ENCODE data around the gene RAX.
A peak's percentile ranks its signal among the peaks of the same experiment; 100 is the strongest.

Gene RAX

GRCh38 chr18:59272891-59273758 is at the start of gene RAX:
Gene RAX, minus strand, starts transcription at chr18:59273454. Its CDS starts 248 bp downstream, at chr18:59273206.
- peak; percentile 47 for DNase-seq (ENCODE audit: low spot score)

GRCh38 chr18:59318460-59319050 is 45.3 kb upstream of the RAX start, which contains the start of gene CPLX4:
Gene CPLX4, minus strand, starts transcription at chr18:59318649. Its CDS starts 187 bp downstream, at chr18:59318462.
- DNase-seq (ENCODE audit: low spot score): no peak

GRCh38 chr18:59311631-59312030 is 38.4 kb upstream of the RAX start:
- DNase-seq (ENCODE audit: low spot score): no peak

DNA sequence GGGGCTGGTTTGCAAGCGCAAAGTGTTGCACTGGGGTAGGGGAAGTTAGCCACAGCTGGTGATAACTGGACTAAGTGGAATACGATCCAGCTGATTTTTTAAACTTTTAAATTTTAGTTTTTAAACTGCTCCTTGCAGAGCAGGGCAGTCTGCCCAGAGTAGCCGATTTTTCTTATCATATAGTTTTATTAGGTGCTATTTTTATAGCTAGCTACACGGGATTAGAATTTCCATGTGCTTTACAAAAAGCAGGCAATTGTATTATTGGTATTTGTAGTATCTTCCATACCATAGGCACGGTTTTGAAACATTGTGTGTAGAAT is 35.6 kb upstream of the RAX start:
- DNase-seq (ENCODE audit: low spot score): no peak

- DNase-seq (ENCODE audit: low spot score): peak; percentile 90
Observed at GRCh38 chr18:59308248-59308937, 35.1 kb upstream of the RAX start.

GRCh38 chr18:59306640-59307039 is 33.4 kb upstream of the RAX start:
- DNase-seq (ENCODE audit: low spot score): no peak

DNA sequence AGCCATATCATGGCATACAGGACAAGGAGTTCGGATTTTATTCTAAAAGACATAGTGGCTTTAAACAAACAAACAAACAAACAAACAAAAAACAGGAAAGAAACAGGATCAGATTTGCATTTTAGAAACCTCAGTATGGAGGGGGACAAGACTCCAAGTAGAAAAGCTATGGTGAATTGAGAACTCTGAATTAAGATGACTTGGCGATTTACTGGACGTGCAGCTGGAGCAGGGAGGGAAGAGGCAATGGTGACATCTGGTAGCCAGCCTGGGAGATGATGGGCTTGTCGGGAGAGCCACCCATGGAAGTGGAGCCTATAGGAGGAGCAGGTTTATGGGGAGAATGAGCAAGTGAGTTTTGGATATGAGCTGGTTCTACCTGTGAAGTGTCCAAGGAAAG is 32.0 kb upstream of the RAX start:
- no peak for DNase-seq (ENCODE audit: low spot score)

- DNase-seq (ENCODE audit: low spot score): no peak
Observed at GRCh38 chr18:59303656-59304195, 30.5 kb upstream of the RAX start.

DNA sequence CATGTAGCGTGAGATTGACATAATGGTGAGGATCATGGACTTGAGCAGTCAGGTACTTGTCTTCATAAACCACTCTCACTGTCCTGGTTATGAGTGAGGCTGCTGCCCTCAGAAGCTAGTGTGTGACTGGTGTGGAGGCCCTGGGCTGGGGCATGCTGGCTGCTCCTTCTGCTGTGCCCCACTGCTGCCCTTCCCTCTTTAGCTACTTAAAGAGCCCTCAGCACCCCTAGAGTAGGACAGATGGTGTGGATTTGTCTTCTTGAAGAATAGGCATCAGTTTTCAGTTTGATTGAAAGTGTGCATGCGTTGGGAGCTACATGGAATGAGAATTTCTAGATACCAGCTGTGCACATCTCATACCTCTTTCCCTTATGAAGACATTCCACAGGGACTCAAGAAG is 29.8 kb upstream of the RAX start:
- no peak for DNase-seq (ENCODE audit: low spot score)

GRCh38 chr18:59301929-59302328 is 28.7 kb upstream of the RAX start:
- no peak for DNase-seq (ENCODE audit: low spot score)

GRCh38 chr18:59300676-59301285 is 27.5 kb upstream of the RAX start:
- DNase-seq (ENCODE audit: low spot score): no peak

DNA sequence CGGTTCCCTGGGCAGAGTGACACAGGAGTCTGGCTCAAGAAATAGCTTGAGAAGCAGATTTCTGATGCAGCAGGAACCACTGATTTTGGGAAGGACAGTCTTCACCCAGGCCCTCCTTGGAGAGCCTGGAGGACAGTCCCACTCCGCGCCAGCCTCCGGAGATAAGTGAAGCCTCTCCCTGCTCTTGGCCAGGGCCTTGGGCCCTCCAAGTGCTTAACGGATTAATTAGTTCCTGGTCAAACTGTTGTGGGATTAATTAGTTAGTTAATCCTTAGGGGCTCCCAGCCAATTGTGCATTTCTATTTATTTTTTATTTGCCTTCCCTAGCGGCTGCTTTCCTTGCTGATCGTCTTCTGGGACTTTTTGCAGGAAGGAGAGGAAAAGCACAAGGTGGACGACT is 25.6 kb upstream of the RAX start:
- no peak for DNase-seq (ENCODE audit: low spot score)

DNA sequence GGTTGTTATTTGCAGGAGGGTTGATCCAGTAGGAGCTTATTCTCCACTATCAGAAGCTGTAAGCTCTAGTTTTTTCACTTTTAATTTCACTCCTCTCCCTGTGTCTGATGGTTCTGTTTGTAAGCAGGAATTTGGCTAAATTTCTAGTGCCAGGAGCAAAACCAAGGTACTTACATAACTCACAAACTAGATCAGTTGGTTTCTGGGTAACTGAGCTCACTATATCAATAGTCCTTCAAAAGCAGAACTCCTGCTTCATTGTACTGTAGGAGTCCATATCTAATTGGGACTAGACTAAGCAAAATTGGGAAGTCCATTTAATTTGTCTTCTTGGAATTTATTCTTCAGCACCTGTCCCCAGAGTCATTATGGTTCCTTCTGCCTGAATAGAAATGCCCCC is 20.1 kb upstream of the RAX start:
- DNase-seq (ENCODE audit: low spot score): no peak

GRCh38 chr18:59286341-59286740 is 13.1 kb upstream of the RAX start:
- DNase-seq (ENCODE audit: low spot score): no peak

- DNase-seq (ENCODE audit: low spot score): no peak
Observed at GRCh38 chr18:59282341-59282740, 9.1 kb upstream of the RAX start.

DNA sequence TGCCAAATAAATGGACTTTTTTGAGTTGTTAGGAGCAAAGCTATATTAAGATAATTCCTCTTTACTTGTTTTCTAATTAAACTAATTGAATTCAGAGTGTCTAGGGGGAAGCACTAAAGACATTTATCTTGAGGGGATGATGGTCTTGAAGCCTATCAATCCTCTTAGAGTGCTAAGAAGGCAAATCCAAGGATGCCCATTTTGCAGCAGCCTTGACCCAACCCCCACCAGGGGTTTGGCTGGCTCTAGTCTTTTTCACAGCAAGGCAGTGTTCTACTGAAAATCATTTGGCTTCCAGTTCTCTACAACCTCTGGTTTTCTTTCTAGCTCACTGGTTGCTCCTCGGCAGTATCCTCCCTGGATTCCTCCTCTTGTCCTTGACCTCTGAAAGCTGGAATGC is 6.5 kb upstream of the RAX start:
- no peak for DNase-seq (ENCODE audit: low spot score)

DNA sequence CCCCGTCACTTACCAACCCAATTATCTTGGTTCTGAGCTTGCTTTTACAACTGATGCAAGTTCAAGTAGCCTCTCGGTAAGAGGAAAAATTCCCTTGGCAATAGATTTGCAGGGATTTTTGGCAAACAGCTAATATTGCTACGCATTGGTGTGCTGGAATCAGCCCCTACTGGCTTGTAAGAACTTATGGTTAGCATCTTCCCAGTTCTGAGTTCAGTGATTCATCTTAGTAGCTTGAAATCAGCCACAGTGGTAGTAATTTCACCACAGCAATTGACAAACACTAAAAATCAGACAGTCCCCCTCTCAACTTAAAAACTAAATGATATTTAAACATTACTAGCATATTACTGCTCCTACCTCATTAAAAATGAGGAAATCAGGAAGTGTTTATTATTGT is 5.9 kb upstream of the RAX start:
- no peak for DNase-seq (ENCODE audit: low spot score)

- no peak for DNase-seq (ENCODE audit: low spot score)
Observed at GRCh38 chr18:59278793-59279192, 5.5 kb upstream of the RAX start.

DNA sequence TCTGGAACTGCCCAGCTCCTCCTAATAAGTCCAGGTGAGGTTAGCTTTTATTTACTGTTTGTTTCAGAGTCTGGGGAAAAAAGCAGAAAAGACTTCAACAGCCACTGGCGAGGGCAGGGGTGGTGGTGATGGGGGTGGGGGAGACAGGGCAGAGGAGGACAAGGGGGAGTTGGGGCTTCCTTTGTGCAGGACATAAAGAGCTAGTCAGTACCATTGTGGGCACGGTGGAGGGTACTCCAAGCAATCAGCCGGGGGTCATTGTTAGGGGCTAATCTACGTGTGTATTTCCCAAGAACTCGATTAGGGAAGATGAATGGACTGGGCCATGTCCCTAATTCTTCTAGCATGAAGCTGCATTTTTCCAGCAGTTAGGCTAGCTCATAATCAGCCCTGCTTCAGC is 2.8 kb upstream of the RAX start:
- no peak for DNase-seq (ENCODE audit: low spot score)

- no peak for DNase-seq (ENCODE audit: low spot score)
Observed at GRCh38 chr18:59275406-59275949, 2.2 kb upstream of the RAX start.

- DNase-seq (ENCODE audit: low spot score): no peak
Observed at GRCh38 chr18:59274533-59274928, 1.3 kb upstream of the RAX start.

Measured in AG08396 (cell line).